Spinal cord (tissue), 10 donors: ENCODE measurements around the gene EHBP1L1. TPM values are rescaled to one million over a fixed set of nuclear protein-coding genes. Genes with fewer than 3 reads are reported as not detected.

Source experiments
- DNase-seq, 6 donors: peaks; one replicate each; pipeline versions ENCODE4 v3.0.0 to v3.0.0-alpha.2; 2013 to 2015; ENCODE audit warnings: low spot score in 6 of 6, low read depth in 4 of 6
- H3K27ac ChIP-seq: one replicate; pipeline ENCODE4 v1.5.1; 2013; ENCODE audit warnings: low read depth, low read length, control low read depth
- H3K27me3 ChIP-seq: one replicate; pipeline ENCODE4 v1.6.1; 2013; ENCODE audit warnings: low read length; ENCODE audit not compliant: control insufficient read depth, insufficient read depth
- H3K36me3 ChIP-seq: one replicate; pipeline ENCODE4 v1.6.1; 2013; ENCODE audit warnings: low read length; ENCODE audit not compliant: control insufficient read depth, insufficient read depth
- H3K4me1 ChIP-seq: one replicate; pipeline ENCODE4 v1.6.1; 2013; ENCODE audit warnings: low read length; ENCODE audit not compliant: control insufficient read depth, insufficient read depth
- H3K4me3 ChIP-seq: one replicate; pipeline ENCODE4 v1.5.1; 2013; ENCODE audit warnings: low read depth, low read length, control low read depth
- H3K9me3 ChIP-seq: one replicate; pipeline ENCODE4 v1.6.1; 2013; ENCODE audit warnings: low read length; ENCODE audit not compliant: control insufficient read depth, insufficient read depth
- WGBS: methylation state at CpG from one replicate; pipeline ENCODE4 v1.1.5; 2013; ENCODE audit warnings: missing lambda C conversion rate; ENCODE audit not compliant: insufficient coverage; 5-methylcytosine and 5-hydroxymethylcytosine counted together
- polyA plus RNA-seq, 2 donors: library from polyadenylated mRNA; unstranded; fragments of 120-200 nt; gene quantifications; one replicate each; pipeline ENCODE4 v1.2.1, GENCODE V29; 2013; ENCODE audit not compliant: insufficient read length in 2 of 2
- total RNA-seq, 2 donors: library from RNA; depleted of rRNA in 1 of 2; stranded (reverse); fragments of 120-200 nt in 1 of 2; fragments of >200 nt in 1 of 2; gene quantifications; one replicate each; pipeline versions ENCODE4 v1.2.3 to v1.2.4, GENCODE V29; 2013 to 2014
- donor health status: healthy.

The EHBP1L1 gene
- total and polyA plus RNA-seq, 4 donors: 13.9 to 30.1 (median 22.2) TPM

- H3K27ac ChIP-seq: no peak overlapping the region
- peaks cover 30% of the 10 kb centered on the region for H3K4me1 ChIP-seq
- 80% methylated on average over 1 of the region's 2 CpGs for WGBS
- no peaks in the 10 kb centered on the region for H3K9me3 ChIP-seq
- no peak for DNase-seq
- no peak overlapping the region for H3K4me3 ChIP-seq
- H3K27me3 ChIP-seq: no peaks in the 10 kb centered on the region
- peaks cover 84% of the 10 kb centered on the region for H3K36me3 ChIP-seq
Observed at GRCh38 chr11:65537296-65537597, 38.6 kb upstream of the EHBP1L1 start.

- peaks cover 80% of the 10 kb centered on the region for H3K36me3 ChIP-seq
Observed at GRCh38 chr11:65537620-65538231, 38.1 kb upstream of the EHBP1L1 start.

GRCh38 chr11:65538232-65538914, 37.5 kb upstream of the EHBP1L1 start:
- H3K4me1 ChIP-seq: peaks cover 30% of the 10 kb centered on the region
- H3K4me3 ChIP-seq: no peak overlapping the region
- H3K9me3 ChIP-seq: no peaks in the 10 kb centered on the region
- DNase-seq: no peak
- H3K36me3 ChIP-seq: peaks cover 80% of the 10 kb centered on the region
- H3K27me3 ChIP-seq: no peaks in the 10 kb centered on the region
- WGBS: 73% methylated on average over 39 of the region's 43 CpGs
- H3K27ac ChIP-seq: no peak overlapping the region

More at GRCh38 chr11:65537620-65538231, 38.1 kb upstream of the EHBP1L1 start:
- Histone ChIP-seq H3K27ac (no peak overlapping the region), H3K9me3 (no peaks in the 10 kb centered on the region), H3K4me1 (peaks cover 30% of the 10 kb centered on the region), H3K4me3 (no peak overlapping the region), H3K27me3 (no peaks in the 10 kb centered on the region)
- no peak for DNase-seq
- 87% methylated on average over 13 of the region's 18 CpGs for WGBS

GRCh38 chr11:65538915-65539743, 36.7 kb upstream of the EHBP1L1 start:
- Histone ChIP-seq H3K9me3 (no peaks in the 10 kb centered on the region), H3K27ac (no peak overlapping the region), H3K4me3 (no peak overlapping the region), H3K27me3 (no peaks in the 10 kb centered on the region), H3K36me3 (peaks cover 84% of the 10 kb centered on the region), H3K4me1 (peaks cover 30% of the 10 kb centered on the region)
- WGBS: 40% methylated on average over 91 of the region's 92 CpGs
- peak in 2 of 6 donors; percentile 50 to 78 for DNase-seq

GRCh38 chr11:65539744-65540289, 36.0 kb upstream of the EHBP1L1 start:
- no peak for DNase-seq
- peaks cover 84% of the 10 kb centered on the region for H3K36me3 ChIP-seq

GRCh38 chr11:65540290-65541092, 35.4 kb upstream of the EHBP1L1 start:
- DNase-seq: peak in 4 of 6 donors; percentile 55 to 91 (median 72)
- H3K9me3 ChIP-seq: no peaks in the 10 kb centered on the region
- H3K4me1 ChIP-seq: peaks cover 30% of the 10 kb centered on the region
- WGBS: 2% methylated on average over 78 of the region's 78 CpGs
- H3K27me3 ChIP-seq: no peaks in the 10 kb centered on the region
- H3K27ac ChIP-seq: peak overlapping the region; percentile 76
- H3K4me3 ChIP-seq: peak overlapping the region; percentile 49
- peaks cover 84% of the 10 kb centered on the region for H3K36me3 ChIP-seq

More at GRCh38 chr11:65539744-65540289, 36.0 kb upstream of the EHBP1L1 start:
- no peaks in the 10 kb centered on the region for H3K9me3 ChIP-seq
- H3K27me3 ChIP-seq: no peaks in the 10 kb centered on the region
- peaks cover 30% of the 10 kb centered on the region for H3K4me1 ChIP-seq
- H3K27ac ChIP-seq: peak overlapping the region; percentile 76
- peak overlapping the region; percentile 49 for H3K4me3 ChIP-seq
- WGBS: 22% methylated on average over 60 of the region's 60 CpGs

GRCh38 chr11:65541093-65541982, 34.5 kb upstream of the EHBP1L1 start:
- H3K27me3 ChIP-seq: no peaks in the 10 kb centered on the region
- peak overlapping the region; percentile 76 for H3K27ac ChIP-seq
- no peaks in the 10 kb centered on the region for H3K9me3 ChIP-seq
- H3K4me3 ChIP-seq: peak overlapping the region; percentile 49
- no peak for DNase-seq
- peaks cover 33% of the 10 kb centered on the region for H3K4me1 ChIP-seq
- 45% methylated on average over 15 of the region's 18 CpGs for whole genome bisulfite sequencing
- peaks cover 84% of the 10 kb centered on the region for H3K36me3 ChIP-seq

- Histone ChIP-seq H3K27me3 (no peaks in the 10 kb centered on the region), H3K4me3 (no peak overlapping the region), H3K4me1 (peaks cover 38% of the 10 kb centered on the region), H3K9me3 (no peaks in the 10 kb centered on the region), H3K27ac (no peak overlapping the region), H3K36me3 (peaks cover 84% of the 10 kb centered on the region)
- DNase-seq: no peak
- WGBS: 90% methylated on average over 2 of the region's 3 CpGs
Observed at GRCh38 chr11:65542738-65543390, 33.0 kb upstream of the EHBP1L1 start.
